Ureter (tissue), 1 donor: ENCODE measurements around the gene MALRD1. TPM values are rescaled to one million over a fixed set of nuclear protein-coding genes. Genes with fewer than 3 reads are reported as not detected.

Source experiments
- DNase-seq: peaks from one replicate; pipeline ENCODE4 v3.0.0-alpha.2; 2020; ENCODE audit warnings: low spot score
- total RNA-seq: library from RNA; stranded (reverse); gene quantifications from one replicate; pipeline ENCODE4 v1.2.4, GENCODE V29; 2023
- donor health status: DM: yes; HTN: yes; CAD: no.

Gene MALRD1
- total RNA-seq, 1 donor from 2014 or later = 2.3 TPM

- no peak for DNase-seq
Measured at GRCh38 chr10:19221216-19221615, 172.6 kb downstream of the MALRD1 start.

GRCh38 chr10:19226025-19226424 lies 177.4 kb downstream of the MALRD1 start:
- DNase-seq = no peak

DNA sequence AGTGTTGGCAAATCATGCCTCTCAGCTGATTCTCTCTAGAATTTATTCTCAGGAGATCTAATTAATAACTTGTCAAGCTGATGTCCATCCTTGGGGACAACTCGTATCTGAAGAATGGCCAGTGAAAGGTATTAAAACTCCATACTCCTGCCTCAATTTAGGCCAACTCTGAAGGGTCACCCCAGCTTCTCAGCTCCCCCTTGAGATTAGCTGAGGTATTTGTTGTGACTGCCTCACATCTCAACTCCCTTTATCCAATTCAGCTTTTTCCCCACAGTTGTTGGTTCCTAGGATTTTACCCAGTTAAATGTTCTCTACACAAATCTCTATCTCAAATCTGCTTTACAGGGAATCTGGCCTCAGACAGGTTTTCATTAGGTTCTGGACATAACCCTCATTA lies 182.4 kb downstream of the MALRD1 start:
- DNase-seq = no peak

DNA sequence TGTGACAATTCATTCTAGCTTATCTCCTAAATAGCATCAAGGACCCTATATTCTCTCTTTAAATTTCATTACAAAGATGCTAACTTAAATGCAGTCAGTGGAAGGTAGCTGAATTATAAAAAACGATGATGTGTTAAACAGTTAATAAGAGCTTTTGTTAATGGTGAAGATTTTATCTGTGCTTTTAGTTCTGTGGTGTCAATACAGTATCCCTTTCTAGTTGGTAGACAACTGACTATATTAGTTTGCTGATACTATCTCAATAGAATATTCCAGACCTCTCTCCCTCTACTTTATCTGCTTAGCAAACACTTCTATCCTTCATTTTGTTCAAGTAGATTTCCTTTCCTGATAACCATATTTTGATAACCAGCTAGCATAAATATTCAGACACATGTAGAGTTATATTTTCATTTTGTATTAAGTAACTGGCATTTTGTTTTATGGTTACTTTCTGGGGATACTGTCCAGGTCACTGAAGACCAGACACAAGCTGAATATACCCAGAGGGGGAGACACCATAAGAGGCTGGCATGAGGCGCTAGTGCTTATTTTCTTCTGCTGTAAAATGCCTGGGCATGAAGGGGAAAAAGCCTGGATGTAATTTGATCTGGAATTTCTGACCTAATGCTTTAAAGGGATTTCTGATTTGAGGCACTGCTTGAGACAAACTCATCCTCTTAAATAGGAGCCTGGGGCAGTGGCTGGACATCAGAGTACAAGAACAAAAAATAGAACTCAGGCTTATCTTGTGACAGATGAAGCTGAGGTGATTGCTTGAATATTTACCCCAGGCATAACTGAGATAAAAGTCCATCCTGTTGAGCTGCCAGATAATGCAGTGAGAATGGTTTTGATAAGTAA lies 197.5 kb downstream of the MALRD1 start:
- no peak for DNase-seq

DNA sequence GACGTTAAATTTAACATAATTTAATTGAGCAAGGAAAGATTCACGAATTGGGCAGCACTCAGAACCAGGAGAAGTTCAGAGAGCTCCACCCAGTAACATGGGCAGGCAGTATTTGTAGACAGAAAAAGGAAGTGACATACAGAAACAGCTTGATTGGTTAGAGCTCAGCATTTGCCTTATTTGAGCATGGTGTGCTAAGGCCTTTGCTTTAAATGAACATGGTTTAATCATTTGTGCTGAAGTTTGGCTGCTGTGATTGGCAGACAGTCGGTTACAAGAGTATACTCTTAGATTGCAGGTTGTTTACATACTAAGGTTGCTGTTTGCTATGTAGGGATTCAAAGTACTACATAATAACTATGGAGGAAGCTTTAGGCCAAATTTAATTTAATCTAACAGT lies 199.2 kb downstream of the MALRD1 start:
- DNase-seq = no peak

DNA sequence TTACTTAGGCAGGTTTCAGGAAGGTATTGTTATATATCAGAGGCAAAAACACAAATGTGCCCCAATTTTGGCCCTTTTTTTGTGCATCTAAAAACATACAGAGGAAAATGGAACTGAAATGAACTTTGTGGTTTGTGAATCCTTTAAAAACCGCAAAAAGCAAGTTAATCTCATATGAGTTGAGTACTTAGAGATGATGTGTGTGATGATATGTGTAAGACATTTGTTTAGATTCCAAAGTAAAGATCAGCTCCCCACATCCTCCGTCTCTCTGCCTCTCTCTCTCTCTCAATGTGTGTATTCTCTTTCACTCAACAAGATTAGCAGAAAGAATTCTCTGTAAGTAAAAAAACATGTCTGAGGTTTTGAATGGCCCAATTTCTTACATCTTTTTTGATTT lies 201.9 kb downstream of the MALRD1 start:
- no peak for DNase-seq

DNA sequence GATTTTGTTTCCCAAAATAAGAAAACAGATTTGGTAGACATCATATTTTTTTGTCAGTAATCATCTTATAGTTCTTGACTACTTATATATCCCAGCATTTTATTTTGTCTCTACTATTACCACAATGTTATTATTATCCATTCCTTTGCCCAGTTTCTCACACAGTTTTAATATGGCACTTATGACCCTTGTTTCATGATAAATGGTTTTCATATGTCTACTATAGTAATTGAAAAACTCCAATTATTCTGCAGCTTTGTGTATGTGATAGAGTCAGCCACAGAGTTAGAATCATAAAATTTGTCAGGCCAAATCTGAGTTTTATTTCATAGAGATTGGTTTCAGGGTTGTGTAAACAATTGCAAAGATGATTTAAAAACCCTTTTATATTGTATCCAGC lies 203.9 kb downstream of the MALRD1 start:
- DNase-seq = no peak

GRCh38 chr10:19256331-19256730 lies 207.7 kb downstream of the MALRD1 start:
- DNase-seq = no peak

DNA sequence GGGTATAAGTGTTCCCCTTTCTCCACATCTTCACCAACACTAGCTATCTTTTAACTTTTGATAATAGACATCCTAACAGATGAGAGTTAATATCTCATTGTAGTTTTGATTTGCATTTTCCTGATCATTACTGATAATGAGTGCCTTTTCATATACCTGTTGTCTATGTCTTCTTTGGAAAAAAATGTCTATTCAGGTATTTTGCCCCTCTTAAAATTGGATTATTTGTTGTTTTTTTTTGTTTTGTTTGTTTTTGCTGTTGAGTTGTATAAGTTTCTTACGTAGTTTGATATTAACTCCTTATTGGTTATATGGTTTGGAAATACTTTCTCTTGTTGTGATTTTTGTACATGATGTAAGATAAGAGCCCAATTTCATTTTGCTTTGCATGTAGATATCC lies 214.7 kb downstream of the MALRD1 start:
- DNase-seq = no peak

GRCh38 chr10:19283285-19283684 lies 234.7 kb downstream of the MALRD1 start:
- DNase-seq = no peak

DNA sequence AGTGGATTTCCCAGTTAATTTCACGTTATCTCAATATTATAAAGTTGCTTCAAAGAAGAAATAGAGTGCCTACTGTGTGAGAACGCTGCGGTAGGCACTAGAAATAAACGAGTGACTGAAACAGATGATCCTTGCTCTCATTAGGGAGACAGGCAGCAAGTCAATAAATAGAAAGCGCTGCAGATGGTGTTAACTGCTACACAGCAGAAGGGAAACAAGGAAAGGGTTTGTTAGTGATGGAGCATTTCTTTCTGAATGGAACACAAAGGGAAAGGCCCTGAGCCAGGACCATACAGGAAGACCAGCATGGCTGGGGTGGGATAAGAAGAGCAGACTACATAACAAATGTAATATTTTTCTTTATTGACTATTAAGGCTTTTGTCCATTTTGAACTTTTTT lies 235.2 kb downstream of the MALRD1 start:
- no peak for DNase-seq

DNA sequence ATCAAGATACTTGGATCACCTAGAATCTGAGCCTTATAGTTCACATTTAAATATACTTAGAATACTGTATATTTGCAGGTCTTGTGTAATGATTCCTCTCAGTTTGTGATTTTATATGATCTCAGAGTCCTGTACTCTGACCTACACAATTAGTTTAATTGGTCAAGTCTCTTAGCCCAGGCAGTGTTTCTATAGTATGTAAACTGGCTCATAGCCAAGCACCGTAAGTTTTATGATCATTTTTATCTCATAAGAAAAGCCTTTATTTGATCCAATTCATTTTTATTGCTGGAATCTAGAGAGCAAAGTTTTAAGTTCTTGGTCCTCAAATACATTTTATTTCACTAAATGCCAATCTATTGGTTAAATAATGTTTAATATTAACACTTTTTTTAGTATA lies 242.2 kb downstream of the MALRD1 start:
- DNase-seq = no peak

DNA sequence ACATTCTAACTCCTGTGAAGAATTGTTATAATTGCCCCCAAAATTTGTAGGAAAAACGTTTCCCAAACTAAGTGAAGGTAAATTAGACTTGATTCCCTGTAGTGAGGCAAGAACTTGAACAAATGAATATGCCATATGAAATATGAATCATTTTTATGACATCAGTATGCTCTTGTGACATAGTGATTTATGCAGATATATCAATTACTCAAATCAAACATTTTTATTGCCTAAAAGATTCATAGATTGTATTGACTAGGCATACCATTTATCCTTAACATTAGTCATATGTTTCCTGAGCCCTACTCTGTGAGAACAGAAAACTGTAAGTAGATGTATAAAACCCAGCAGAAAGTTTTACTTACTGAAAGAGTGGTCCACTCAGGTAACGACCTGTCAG lies 245.6 kb downstream of the MALRD1 start:
- DNase-seq = no peak

DNA sequence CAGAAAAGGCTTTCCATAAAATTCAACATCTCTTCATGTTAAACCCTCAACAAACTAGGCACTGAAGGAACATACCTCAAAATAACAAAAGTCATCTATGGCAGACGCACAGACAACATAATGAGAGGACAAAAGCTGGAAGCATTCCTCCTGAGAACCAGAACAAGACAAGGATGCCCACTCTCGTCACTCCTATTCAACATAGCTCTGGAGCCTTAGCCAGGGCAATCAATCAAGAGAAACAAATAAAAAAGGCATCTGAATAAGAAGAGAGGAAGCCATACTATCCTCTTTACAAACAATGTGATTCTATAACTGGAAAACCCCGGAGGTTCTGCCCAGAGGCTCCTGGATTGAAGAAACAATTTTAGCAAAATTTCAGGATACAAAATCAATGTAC lies 251.0 kb downstream of the MALRD1 start:
- no peak for DNase-seq

GRCh38 chr10:19302117-19302516 lies 253.5 kb downstream of the MALRD1 start:
- no peak for DNase-seq

GRCh38 chr10:19310066-19310465 lies 261.5 kb downstream of the MALRD1 start:
- no peak for DNase-seq

DNA sequence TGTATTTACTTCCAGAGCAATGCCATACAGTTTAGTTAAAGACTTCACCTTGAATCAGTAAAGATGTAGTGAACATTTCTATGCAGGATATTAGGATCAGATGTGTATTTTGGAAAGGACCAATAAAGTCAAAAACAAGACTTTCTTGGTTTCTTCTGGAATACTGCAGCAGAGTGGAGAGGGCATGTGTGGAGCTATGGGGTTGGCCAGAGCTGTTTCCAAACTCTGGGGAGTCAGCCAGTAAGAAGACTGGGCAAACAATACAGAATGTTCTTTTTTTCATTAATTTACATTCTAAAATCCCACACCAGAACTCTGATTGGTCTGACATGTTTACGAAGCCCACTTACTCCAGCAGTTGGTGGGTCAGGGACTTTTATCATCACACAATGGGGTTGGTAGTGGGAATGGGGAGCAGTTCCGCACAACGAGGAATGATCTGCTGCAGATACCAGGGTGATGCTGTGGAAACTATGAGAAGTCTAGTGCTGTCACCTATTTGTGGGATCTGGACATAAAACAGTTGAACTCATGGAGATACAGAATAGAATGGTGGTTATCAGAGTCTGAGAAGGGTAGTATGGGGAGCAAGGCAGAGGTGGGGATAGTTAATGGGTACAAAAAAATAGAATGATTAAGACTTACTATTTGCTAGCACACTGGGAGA lies 267.7 kb downstream of the MALRD1 start:
- no peak for DNase-seq

DNA sequence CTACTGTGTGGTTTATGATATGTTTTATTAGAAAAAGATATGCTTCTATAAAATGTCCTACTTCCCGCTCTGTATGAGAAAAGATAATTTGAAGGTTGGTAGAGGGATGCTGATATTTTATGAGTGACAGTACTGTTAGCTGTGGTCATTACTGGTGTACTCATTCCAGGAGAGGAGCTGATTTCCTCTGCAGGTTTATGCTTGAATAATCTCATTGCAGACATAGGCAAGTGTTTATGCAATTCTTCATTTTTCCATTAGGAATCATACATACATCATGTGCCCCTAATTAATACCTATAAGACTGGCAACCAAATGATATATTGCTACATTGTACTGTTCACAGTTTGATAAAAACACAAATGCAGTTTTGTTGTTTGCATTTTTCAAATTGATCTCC lies 269.4 kb downstream of the MALRD1 start:
- DNase-seq = no peak

DNA sequence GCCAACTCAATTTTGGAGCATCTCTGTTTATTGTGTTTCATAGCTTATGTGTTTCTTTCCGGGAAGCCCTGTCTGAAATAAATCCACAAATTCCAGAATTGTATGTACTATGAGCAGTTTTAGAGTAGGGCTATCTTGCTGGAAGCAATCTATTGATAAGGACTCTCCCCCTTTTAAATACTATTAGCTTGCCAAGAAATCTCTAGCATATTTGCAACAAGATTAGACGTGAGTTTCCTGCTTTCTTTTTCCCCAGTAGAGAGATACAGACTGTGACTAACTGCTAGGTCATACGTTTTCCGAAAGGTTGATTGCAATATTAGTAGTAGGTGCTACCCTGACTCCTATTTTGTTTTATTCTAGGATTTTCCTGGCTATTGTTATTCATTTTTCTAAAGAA lies 277.0 kb downstream of the MALRD1 start:
- DNase-seq = no peak

- no peak for DNase-seq
Measured at GRCh38 chr10:19328582-19328981, 280.0 kb downstream of the MALRD1 start.

DNA sequence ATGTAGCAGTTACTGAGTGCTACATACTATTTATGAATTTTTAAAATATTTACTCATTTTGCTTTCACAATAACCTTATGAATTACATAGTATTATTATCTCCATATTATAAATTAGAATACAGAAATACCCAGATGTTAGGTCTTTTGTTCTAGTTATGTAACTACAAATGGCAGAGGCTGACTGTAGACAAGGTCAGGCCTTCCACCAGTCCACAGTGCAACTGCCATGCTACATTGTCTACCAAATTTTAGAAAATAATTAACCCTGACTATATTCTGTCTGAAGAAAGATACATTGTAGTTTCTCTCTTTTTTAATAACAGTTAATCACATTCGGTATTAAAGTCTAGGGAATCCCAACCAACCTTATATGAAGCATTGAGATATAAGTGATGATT lies 280.9 kb downstream of the MALRD1 start:
- no peak for DNase-seq

DNA sequence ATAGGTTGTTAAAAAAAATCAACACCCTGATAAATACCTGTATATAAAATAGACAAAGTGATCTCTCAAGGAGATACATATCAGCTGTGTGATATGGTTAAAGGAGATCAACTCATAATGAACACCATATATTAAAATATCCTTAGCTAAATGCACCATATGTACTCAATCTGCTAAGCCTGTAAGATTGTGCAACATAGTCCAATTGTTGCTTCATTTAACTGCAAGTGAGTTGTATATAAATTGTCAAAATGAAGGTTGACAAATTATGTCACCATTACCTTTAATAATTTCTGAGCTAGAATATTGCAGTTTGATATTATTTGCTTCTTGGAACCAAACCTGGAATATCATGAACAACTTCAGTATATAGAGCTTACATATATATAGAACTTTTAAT lies 283.7 kb downstream of the MALRD1 start:
- DNase-seq = no peak

DNA sequence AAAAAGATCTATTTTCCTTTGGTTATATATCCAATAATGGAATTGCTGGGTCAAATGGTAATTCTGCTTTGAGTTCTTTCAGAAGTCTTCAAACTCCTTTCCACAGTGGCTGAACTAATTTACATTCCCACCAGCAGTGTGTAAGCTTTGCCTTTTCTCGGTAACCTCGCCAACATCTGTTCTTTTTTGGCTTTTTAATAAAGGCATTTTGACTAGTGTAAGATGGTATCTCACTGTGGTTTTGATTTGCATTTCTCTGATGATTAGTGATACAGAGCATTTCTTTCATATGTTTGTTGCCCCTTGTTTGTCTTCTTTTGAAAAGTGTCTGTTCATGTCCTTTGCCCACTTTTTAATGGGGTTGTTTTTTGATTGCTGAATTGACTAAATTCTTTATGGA lies 285.0 kb downstream of the MALRD1 start:
- DNase-seq = no peak

- DNase-seq = no peak
Measured at GRCh38 chr10:19347621-19348020, 299.0 kb downstream of the MALRD1 start.
